ENCODE data around the gene ATP6V1C2.
"Not testable (repeated sequence)": the region's sequence is repeated elsewhere in the genome, so short reads cannot be mapped to it uniquely, and the experiment has no call there.

The ATP6V1C2 gene

DNA sequence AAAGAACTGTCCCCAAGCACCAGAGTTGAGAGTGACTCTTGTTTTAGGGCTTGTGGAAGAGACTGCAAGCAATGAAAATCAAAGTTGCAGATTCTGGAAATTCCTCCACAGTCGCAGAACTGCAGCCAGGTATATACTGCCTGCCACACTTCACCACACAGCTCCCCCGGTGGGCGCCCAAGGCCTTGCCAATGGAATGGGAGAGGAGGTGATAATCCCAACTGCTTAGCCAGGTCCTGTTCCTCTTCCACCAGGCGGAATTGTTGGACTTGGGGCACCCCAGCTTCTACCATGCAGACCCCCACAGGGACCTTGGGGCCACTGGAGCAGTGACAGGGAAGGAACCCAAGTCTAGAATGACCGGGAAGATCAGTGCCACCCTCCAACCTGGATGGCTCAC lies 96.0 kb downstream of the ATP6V1C2 start:
- no peak for DNase-seq

DNA sequence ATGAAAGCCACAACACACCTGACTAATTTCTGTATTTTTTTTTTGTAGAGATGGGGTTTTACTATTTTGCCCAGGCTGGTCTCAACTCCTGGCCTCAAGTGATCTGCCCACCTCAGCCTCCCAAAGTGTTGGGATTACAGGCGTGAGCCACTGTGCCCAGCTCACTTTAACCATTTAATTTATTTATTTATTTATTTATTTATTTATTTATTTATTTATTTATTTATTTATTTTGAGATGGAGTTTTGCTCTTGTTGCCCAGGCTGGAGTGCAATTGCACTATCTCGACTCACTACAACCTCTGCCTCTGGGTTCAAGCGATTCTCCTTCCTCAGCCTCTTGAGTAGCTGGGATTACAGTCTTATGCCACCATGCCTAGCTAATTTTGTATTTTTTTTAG lies 96.9 kb downstream of the ATP6V1C2 start:
- not testable (repeated sequence) for DNase-seq

DNA sequence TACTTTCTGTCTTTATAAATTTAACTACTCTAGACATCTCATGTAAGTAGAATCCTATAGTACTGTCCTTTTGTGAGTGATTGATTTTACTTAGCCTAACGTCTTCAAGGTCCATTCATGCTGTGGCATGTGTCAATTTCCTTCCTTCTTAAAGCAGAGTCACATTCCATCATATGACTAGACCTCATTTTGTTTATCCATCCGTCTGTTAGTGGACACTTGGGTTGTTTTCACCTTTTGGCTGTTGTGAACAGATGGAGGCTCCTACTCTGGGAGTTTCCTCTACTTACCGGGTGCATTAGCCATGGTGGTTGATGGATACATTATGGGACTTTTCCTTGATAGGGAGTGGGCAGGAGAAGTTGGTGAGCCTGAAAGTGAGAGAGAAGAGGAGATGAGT lies 97.6 kb downstream of the ATP6V1C2 start:
- DNase-seq: no peak

DNA sequence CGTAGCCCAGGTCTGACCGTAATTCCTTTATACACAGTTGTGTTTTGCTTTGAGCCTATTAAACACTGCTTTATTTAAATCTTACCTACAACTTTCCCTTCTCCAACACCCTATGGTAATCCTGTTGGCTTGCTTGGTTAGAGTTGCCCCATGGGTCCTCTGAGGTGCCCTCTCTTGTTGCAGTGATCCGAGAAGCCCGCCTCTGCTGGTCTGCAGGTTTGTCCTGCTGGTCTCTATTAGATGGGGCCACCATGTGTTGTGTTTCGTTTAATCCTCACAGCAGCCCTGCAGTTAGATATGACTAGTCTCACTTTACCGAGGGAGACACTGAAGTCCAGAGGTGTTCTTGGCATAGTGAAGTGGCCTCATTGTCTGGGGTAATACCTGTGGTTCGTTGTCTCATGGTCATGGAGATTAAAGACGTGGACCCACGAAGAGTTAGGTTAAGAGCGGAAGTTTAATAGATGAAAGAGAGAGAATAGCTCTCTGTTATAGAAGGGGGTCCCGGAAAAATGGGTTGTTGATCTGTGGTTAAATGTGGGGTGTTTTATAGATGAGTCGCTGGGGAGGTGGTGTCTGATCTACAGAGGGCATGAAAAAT lies 98.4 kb downstream of the ATP6V1C2 start:
- no peak for DNase-seq

DNA sequence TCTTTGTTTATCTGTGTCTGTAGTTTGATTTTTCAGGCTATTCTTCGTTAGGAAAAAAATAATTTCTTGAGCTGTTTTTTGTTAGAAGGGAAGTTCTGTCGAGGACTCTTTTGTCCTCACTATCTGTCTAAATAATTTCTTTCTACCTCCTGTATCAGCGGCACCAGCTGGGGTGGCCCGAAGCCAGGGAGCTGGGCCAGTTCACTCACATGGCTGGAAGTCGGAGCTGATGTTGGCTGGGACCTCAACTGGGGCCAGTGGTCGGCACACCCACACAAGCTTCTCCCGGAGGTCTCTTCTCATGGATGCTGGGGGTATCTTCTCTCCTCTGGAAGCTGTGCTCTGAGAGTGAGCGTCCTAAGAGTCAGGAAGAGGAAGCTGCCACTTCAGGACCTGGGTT lies 99.1 kb downstream of the ATP6V1C2 start:
- DNase-seq: no peak

DNA sequence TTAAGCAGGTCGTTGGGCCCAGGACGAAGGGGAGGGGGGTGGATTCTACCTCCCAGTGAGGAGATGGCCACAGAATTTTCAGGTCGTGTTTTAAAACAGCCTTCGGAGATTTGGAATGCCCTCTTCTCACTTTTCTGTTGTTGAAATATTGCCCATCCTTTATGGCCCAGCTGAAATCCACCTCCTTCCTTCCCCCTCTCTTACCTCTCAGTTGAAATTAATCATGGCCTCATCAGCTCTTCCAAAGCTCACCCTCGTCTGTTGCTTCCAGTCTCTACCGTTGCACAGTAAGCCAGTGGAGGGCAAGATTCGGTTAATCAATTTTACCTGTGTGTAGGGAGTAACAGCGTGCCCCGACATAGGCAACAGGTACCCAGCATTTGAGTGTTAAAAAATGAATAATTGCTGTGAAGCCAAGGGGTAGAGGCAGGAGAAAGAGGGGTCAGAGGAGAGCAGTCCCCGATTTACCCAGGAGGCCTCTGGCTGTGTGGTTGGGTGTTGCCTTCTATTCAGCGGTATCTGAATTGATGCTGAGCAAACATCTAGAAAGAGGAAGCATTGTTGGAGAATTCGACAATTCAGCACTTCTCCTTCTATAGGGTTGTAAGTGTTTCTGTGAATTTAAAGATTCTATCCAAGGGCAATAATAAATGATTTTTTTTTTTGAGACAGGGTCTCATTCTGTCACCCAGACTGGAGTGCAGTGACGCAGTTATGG lies 99.7 kb downstream of the ATP6V1C2 start:
- no peak for DNase-seq

DNA sequence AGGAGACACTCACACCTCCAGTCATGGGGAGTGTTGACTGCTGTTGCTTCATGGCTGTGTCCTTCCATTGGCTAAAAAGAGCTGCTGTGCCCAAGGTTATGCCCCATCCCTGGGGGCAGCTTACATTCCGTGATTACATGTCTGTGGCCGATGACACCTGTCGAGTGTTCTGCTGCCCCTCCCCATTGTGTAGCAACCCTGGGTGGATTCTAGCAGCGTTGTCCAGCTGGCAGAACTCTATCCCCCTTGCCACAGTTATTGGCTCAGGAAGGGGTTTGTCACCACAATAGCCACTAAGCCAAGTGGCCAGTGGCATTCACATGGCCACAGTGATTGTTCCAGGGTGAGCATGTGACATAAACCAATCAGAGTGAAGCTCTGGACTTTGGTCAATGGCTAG lies 102.8 kb downstream of the ATP6V1C2 start:
- DNase-seq: no peak

DNA sequence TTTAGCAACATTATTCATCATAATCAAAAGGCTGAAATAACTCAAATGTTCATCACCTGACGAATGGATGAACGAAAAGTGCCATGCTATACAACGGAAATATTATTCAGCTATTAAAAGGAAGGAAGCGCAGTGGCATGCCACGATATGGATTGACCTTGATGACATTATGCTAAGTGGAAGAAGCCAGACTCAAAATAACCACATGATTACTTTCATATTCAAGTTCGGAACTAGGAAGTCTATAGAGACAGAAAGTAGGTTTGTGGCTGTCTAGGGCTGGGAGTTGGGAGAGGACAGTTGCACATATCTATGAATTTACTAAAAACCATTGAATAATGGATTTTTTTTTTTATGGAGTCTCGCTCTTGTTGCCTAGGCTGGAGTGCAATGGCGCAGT lies 104.6 kb downstream of the ATP6V1C2 start:
- no peak for DNase-seq

DNA sequence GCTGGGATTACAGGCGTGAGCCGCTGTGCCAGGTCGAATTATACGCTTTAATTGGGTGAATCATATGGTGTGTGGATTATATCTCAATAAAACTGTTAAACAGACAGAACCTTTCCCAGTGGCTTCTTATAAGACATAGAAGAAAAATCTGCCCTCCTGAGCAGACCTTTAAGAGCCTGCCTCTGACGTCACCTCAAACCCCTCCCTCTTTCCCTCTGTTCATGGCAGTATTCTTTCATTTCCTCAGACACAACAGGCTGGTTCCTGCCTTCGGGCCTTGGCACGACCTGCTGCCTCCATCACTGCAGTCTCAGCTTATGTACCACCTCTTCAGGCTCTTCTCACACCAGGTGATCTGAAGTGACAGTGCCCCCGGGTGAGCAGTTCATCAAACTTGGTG lies 105.2 kb downstream of the ATP6V1C2 start:
- DNase-seq: no peak

DNA sequence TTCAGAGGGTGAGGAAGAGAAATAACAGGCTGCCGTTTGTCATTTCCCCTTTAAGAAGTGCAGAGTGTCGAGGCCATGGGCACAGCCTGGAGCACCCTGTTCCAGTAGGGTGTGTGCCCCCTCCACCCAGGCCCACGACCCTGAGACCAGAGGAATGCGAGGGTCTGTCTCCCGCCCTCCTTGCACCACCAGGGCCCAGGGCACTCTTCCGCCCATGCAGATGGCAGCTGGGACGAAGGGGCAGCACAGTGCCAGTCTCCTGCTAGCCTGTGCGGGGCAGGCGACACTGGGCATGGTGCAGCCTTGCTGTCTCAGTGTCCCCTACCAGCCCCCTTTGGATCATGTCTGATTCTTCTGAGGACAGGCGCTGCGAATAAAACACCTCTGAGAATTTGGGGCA lies 106.9 kb downstream of the ATP6V1C2 start:
- no peak for DNase-seq

DNA sequence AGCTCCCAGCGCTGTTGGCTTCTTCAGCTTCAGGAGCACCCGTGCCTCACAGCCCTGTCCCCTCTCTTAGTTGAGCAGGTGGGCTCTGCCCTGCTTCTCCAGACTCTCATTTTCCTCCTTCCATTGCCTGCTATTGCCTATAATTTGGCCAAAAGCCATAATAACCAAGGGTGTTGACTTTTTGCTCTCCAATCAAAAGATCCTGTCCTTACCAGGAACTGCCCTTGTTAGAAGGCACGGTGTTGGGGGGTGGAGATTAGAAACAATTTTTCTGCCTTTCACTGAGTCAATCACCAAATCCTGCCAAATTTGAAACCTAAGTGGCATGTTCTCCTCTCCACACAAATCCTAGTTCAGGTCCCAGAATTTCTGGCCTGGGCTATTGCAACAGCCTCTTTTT lies 107.9 kb downstream of the ATP6V1C2 start:
- DNase-seq: no peak

DNA sequence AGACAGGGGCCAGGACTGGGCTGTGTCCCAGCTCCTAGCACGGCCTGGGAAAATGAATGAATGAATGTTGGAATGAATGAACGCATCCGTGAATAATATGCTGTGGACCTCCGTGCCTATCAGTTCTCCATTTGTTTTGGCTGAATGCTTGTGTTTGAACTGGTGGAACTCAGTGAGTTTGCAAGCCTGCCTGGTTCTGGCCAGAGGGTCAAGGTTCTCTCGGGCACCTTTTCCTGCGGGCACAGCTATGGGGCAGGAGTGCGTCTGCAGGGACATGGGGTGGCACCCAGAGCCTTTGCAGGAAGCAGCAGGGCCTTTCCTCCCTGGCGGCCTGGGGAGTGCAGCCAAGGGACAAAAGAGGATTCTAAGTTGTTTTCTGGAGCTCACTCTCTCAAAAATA lies 108.8 kb downstream of the ATP6V1C2 start:
- no peak for DNase-seq

DNA sequence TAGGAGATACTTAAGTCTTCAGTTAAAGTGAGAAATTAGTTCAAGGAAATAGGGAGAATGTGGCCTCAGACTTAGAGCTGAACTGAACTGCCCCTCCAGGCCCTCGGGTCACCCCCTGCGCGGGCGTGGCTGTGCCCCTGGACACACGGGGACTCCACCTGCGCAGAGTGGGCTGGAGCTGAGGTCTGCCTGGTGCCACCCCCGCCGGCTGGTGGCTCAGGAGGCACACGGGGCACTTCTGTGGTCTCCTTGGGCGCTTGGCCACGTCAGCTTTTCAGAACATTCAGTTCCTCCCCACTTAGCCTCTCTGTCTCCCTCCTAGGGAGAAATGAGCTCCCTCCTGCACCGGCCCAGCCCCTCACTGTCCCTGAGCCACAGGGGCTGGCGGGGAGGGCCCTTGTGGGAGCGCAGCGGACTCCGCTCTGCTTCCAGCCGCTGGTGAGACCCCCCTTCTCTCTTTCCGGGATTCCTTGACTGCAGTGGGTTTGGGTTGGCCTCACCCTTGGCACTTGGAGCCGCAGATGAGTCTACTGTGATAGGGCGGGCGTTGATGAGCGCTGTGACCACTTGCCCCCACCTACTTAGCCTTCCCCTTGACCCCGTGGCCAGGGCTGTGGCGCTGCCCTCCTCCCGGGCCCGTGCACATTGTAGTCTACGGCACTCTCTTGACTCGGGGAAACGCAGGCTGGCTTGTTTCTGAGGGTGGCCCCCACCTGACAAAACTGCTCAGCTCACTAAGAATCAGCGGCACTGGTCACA lies 109.4 kb downstream of the ATP6V1C2 start:
- DNase-seq: no peak

DNA sequence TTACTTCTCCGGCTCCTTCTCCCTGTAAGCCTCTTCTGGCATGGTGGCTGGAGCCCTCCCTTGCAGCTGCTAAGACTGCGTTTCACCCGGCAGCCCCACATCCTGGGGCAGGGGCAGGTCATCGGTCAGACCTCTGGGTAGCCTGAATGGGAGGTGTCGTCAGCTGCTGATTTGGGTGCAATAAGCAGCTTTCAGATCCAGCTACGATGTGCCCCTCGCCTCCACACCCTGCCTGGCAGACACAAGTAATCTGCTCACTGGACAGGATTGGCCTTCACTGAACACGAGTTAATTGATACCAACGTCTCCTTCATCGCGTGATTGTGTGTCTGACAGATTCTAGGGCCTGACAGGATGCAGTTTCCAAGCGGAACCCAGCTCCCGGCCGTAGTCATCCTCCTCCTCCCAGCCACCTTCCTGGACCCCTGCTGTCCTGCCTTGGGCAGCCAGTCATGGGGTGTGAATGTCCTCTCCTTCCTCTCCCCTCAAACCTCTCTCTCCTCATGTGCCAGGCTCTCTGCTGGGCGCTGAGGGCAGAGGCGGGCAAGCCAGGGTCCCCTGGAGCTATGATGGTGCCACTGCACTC lies 110.1 kb downstream of the ATP6V1C2 start:
- no peak for DNase-seq

DNA sequence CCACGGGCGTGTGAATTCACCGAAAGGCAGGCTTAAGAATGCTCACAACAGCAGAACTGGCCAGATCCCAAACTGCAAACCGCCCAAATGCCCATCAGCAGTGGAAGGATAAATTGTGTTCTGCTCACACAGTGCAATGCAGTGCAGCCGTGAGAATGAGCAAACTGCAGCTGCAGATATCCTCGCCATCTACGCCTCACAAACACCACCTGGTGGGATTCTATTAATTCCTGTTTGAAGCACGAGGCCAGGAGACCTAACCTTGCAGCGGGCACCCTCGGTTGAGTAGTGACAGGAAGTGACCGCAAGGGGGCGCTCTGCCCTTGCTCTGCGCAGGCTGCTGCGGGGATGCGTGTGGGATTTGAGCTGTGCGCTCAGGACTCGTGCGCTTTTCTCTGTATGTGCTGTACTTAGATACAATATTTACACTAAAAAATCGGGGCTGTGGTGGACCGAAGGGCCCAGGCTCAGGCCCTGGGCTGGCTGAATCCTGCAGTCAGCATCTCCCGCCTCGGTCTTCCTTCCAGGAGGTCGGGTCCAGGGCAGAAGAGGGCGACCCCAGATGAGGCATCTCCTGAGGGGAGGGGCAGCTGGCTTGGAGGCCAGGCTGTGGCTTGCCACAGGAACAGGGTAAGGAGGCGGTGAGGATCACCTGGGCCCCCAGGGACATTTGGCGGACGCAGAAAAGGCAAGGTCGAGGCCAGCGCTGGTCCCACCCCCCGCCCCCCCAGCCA lies 110.9 kb downstream of the ATP6V1C2 start:
- peak; percentile 57 for DNase-seq

DNA sequence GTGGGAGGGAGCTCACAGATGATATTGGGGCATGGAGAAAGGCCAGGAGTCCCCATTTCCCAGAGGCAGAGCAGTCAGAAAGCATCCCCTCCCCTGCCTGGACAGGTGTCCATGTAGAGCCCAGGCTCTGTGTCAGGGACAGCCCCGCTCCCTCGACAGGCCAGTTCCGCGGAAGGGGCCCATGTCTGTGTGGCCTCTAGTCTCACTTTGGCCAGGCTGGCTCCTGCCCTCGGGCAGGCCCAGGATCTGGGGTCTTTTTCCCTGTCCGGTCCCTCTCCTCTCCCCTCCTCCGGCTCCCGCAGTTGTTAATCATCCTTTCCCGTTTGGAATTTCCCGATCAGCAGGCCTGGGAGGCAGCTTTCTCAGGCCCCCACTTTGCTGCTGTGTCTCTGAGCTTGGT lies 111.6 kb downstream of the ATP6V1C2 start:
- no peak for DNase-seq

DNA sequence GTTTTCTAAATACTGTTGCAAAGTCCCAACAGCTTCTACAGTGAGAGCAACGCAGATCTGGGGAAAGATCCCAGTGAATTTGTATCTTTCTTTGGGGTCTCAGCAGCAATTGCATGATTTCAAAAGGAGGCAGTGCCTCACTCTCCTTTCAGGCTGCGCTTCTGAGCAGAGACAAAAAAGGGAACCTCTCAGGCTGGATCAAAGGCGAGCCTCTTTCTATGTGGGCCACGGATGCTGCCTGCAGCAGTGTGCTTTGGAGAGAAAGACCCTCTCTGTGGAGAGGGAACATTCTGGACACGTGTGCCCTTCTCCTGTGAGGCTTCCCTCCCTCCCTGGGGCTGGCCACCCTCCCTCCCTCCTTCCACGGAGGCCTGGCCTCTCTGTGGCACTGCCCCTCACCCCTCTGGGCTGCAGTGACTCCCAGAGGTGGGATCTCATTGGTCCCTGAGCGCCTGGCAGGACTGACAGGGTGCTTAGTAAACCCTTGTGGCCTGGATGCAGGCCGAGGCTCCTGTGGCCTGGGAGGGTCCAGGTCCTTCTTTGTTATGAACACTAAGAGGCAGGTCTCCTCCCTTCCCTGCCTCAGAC lies 112.7 kb downstream of the ATP6V1C2 start:
- no peak for DNase-seq

Data from GOT3 (cell line).